ENCODE results near the gene MAD1L1.

MAD1L1 gene

DNA sequence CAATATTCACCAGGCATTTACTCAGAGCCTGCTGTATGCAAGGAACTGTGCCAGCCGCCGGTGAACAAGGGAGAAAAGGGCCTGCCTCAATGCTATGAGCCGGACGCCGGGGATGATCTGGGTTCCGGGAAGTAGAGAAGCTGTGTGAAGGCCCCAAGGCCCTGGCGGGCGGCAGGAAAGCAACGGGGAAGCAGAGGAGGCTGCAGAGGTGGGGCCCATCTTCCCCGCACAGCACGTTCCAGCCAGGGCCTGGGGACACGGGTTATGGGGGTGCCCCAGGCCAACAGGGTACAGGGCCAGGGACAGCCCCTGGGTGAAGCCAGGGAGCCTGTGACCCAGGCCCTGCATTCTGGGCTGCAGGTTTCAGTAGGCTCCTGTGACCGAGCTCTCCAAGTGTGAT is 179.3 kb downstream of the MAD1L1 start:
- no peak for DNase-seq

DNA sequence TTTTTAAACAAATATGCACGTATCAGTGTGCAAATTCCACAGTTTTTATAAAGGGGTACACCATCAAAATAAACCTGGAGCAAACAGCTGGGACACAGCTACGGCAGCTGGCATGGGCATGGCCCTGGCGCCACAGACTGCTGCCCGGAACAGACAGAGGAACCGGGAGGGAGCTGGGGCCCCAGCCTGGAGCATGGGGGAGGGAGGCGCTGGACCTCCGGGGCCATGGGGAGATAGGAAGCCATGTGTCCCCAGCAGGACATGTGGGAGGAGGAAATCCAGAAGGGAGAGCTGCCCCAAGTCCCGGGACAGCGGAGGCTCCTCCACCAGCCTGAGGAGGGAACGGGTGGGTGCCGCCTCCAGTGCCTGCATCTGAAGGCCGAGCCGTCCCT is 180.1 kb downstream of the MAD1L1 start:
- no peak for DNase-seq

- no peak for DNase-seq
Observed at GRCh38 chr7:2051707-2052656, 180.8 kb downstream of the MAD1L1 start.

GRCh38 chr7:2050511-2050866 is 182.3 kb downstream of the MAD1L1 start:
- no peak for DNase-seq

DNA sequence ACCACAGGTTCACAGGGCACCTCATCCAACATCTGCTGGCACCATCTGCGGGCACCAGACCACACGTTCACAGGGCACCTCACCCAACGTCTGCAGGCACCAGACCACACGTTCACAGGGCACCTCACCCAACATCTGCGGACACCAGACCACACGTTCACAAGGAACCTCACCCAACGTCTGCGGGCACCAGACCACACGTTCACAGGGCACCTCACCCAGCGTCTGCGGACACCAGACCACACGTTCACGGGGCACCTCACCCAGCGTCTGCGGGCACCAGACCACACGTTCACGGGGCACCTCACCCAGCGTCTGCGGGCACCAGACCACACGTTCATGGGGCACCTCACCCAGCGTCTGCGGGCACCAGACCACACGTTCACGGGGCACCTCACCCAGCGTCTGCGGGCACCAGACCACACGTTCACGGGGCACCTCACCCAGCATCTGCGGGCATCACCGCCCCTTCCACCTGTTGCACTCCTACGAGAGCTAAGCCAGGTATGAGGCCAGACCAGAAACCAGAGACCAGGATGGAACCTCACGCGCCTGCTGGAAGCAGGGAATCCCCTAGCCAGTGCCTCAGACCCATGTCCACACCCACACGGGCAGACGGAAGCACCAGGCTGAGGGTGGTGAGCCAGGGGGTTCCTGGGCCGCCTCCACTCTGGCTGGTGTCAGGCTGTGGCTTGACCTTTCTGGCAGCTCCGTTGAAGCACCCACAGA is 182.8 kb downstream of the MAD1L1 start:
- no peak for DNase-seq

DNA sequence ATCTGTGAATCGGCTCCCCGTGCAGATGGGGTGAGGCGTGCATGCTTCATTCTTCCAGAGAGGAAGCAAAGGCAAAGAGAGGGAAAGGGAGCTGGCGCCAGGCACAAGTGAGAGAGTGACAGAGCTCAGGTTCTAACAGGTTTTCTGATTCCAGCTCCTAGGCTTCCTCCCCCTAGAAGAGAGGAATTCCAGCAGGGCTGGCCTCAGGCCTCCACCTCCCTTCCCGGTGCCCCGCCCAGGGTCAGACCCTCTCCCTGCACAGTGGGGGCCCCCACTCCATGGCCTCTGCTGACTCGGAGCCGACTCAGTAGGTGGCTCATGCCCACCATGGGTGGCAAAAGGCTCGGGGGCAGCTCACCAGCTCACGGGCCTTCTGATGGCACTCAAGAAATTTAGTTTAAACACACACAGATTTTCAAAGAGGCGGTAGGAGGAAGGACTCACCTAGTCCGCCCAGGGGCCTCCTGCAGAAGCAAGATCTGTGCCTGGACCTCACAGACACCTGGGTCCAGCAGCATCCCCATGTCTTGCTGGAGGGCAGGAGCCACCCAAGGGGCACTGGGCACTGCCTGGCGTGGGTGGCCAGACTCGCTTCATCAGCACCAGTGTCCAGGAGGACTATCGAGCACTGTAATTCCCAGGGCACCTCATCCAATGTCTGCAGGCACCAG is 183.5 kb downstream of the MAD1L1 start:
- no peak for DNase-seq

DNA sequence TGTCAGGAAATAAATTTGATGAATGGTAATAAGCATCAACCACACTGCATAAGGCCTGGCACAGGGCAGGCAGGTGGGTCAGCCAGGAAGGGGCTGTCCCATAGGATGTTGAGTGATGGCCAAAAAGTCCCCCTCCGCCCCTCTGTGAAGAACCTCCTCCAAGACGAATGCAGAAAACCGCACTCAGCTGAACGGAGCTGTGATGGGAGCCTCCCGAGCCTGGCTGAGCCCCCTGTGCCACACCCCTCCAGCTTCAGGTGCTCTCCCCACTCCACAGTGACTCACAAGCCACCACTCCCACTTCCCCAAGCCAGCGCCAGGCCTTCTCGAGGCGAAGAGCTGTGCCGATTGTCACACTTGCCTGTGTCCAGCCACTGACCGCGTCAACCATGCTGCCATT is 184.2 kb downstream of the MAD1L1 start:
- no peak for DNase-seq

DNA sequence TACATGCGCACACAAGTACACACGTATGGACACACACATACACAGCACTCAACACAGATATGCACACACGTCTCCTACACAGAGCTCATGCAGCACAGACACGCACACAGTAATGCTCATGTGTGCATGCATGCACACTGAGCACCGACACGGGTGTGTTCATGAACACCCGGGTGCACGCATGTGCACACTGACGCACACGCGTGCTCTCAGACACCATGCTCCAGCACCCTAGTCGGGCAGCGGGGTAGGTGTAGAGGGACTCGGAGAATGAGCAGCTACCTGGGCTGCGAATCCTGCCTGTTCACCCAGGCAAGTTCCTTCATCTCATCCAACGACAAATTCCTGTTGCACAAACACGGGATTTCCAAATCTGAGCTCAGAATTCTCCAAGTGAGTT is 184.7 kb downstream of the MAD1L1 start:
- DNase-seq, result no peak

DNA sequence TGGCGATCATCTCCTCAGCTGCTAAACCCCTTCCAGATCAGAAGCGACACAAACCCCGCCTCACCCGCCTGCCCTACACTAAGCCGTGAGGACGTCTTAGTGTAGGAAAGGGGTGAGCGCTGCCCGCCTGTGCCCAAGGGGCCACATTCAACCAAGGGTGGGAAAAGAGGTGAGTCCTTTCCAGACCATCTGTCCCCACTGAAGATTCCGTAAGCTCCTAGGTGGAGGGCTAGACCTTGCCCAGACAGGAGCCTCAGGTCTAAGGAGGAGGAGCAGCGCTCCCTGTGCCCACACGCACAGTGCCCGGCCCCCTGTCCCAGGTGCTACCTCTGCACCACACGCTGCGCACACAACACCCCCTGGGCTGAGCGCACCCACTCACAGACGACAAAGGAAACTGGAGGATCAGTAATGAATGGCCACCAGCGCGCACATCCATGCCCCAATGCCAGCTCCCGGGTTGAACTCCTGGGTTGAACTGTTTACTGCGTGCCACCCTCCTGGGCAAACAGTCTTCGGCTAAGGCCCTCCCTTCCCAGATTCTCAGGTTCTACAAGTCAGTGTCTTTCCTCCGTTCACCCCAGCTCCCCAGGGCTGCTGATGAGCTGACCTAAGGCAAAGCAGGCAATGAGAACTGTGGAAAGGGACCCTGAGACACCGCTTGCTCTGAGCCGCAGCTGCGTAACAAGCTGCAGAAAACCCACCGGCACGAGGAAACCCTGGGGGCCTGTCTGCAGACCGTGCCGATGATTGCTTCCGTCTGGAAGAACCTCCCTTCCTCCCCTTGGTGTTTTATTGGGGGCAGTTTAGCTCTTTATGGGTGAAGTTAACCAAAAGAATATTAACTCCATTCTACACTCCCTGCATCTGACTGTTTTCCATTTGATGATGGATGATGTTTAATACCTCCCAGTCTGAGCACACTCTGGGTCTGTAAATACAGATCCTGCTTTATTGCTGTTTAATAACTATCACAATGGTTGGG is 185.9 kb downstream of the MAD1L1 start:
- DNase-seq, result no peak

GRCh38 chr7:2045559-2046405 is 187.0 kb downstream of the MAD1L1 start:
- DNase-seq, result no peak

- no peak for DNase-seq
Observed at GRCh38 chr7:2044883-2045471, 187.8 kb downstream of the MAD1L1 start.

- DNase-seq, result no peak
Observed at GRCh38 chr7:2044311-2044882, 188.3 kb downstream of the MAD1L1 start.

DNA sequence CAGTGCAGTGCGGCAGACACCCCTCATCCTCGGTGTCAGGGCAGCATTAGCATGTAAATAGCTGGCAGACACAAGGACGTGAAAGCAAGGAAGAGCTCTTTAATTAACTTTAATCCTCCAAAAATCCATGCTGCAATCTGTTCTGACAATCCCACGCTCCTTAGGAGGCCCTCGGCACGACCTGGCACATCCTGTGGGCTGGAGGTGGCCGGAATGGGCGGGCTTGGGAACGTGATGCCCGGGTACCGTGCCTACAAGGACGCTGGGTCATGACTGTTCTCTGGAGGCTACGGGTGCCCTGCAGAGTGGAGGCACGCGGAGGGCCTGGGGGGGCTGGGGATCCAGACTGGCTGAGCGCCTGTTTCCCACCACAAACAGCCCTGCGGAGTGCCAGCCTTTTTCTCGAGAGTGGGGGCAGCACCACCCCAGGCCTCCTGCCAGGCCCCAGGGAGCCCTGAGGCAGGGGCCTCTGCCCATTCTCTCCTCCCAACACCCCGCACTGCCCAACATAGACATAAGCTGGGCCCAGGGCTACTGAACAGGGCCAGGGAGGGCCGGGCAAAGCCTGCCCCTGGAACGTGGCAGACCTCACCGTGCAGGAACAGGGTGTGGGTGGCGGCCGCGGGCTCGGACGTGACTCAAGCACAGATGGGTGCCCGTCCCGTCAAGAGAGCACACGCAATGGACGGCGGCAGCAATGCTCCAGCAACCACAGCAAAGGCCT is 189.3 kb downstream of the MAD1L1 start:
- no peak for DNase-seq

DNA sequence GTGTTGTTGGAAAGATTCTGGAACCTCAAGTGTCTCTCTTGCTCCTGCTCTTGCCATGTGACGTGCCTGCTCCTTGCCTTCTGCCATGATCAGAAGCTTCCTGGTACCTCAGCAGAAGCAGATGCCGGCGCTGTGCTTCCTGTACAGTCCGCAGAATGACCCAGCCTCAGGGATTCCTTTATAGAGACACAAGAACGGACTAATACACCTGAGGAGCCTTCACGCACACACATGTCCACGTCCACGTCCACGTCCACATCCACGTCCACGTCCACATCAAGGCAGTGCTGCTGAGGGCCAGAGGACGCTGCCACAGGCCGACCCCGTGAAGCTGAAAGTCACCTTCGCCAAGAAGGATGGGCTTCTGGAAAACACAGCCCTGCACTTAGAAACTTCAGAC is 190.1 kb downstream of the MAD1L1 start:
- no peak for DNase-seq

DNA sequence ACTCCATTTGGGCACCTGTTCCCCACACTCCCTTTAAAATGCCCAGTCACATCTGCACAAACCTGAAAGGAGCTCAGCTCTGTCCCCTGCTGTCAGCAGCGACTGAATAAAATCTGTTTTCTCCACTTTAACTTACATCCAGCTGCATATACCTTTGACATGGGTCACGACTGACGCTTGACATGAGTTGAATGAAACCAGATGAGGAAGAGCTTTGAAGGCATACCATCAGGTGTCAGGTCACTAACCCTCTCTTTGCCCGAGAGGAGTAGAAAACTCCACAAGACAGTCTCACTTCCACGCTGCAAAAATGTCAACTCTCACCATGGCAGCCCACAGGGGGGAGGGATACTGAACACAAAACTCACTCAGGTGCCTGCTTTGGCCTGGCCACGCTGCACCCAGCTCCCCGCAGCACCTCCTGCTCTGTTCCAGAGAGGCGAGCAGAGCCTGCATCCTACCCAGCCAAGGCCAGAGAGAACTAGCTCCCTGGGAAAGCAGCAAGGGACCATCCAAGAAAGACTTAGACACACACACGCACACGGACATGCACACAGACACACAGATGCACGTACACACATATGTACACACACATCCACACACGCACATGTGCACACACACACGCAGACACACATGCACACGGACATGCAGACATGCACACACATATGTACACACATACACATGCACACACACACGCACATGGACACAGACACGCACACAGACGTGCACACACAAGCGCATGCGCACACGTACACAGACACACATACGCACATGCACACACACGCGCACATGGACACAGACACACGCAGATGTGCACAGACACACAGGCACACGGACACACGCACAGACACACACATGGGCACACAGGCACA is 191.0 kb downstream of the MAD1L1 start:
- DNase-seq, result no peak

DNA sequence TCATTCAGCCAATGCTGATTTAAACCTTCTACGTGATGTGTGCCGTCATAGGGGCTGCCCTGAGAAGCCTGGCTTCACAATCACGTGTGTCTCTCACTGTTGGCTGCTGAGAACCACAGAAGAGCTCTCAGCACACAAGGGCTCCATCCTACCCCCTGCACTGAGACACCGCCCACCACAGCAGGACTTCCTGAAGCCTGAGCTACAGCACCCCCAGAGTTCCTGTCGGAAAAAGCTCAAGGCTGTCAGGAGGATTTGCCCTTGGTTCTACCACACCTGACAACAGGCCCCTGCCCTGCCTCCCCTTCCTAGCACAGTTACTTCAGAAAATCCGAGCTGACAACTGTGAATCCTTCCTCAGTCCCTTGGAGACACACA is 191.9 kb downstream of the MAD1L1 start:
- DNase-seq, result no peak

GRCh38 chr7:2040201-2040892 is 192.4 kb downstream of the MAD1L1 start:
- DNase-seq, result no peak
